Motor neuron (in vitro differentiated cells): ENCODE results near the gene FBXO3. TPM values are rescaled to one million over a fixed set of nuclear protein-coding genes. Genes with fewer than 3 reads are reported as not detected.

Experiments used
- ATAC-seq, 8 experiments: fragments of 200-7000 bp; cut with Tn5 transposase; replicated peaks in 6 of 8; 2 replicates each; pipeline ENCODE4 v1.8.0; 2021; ENCODE audit warnings: mild to moderate bottlenecking in 8 of 8, moderate library complexity in 8 of 8
- H3K27ac ChIP-seq, 2 donors: fragments of 250-450 bp; sonication (Bioruptor Pico); 2 replicates each; pipeline ENCODE4 v1.9.0; 2021; ENCODE audit warnings: antibody characterized with exemption in 2 of 2, mild to moderate bottlenecking in 2 of 2, moderate library complexity in 1 of 2
- H3K4me1 ChIP-seq, 2 donors: fragments of 250-450 bp; sonication (Bioruptor Pico); replicated peaks in 1 of 2; 2 replicates each; pipeline ENCODE4 v1.6.1; 2021; ENCODE audit warnings: antibody characterized with exemption in 2 of 2, mild to moderate bottlenecking in 2 of 2, moderate library complexity in 1 of 2
- H3K4me3 ChIP-seq, 5 donors: fragments of 250-450 bp; sonication (Bioruptor Pico); 2 replicates each; pipeline ENCODE4 v1.9.0; 2021; ENCODE audit warnings: antibody characterized with exemption in 5 of 5, mild to moderate bottlenecking in 5 of 5, moderate library complexity in 4 of 5
- WGBS, 10 experiments: fragments of 450-650 bp; shearing (Covaris generic); methylation state at CpG; one replicate each; pipeline ENCODE4 v1.0.0; 2022; 5-methylcytosine and 5-hydroxymethylcytosine counted together
- in situ Hi-C, 9 experiments: fragments of 400-800 bp; cut with MboI; loops; one replicate each; pipeline ENCODE4 v1.15.0; 2021; ENCODE audit warnings: low sequenced_read_pairs in 9 of 9, low pct_unique_long_range_greater_than_20kb in 2 of 9; ENCODE audit not compliant: unreplicated experiment in 9 of 9
- total RNA-seq, 8 experiments: library from RNA; unstranded; fragments of 300-600 nt; gene quantifications; 2 replicates each; pipeline versions ENCODE4 v1.2.3 to v1.2.4, GENCODE V29; 2022

FBXO3 gene
- total RNA-seq, 8 experiments from 2014 or later, result 21.0 to 46.4 (median 28.3) TPM

DNA sequence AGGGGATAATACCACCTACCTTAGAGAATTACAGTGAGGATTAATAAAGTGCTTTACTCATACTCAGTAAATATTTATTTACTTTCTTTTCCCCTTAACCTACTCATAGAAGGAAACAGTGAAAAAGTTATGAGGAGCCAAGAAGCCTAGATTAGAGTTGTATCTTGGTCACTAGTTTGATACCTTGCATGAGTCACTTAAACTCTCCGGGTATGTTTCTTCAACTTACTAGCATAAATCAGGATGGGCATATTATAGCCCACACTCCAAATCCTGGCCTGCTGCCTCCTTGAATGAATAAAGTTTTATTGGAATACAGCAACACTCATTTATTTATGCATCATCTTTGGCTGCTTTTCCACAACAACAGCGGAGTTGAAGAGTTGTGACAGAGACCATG lies 8.2 kb downstream of the FBXO3 start:
- ATAC-seq, result no peak
- H3K4me3 ChIP-seq, result no peak overlapping the region
- no peaks in the 10 kb centered on the region for H3K4me1 ChIP-seq
- WGBS, 10 experiments, result 50 to 100% (median 88%) methylated on average over 1 to 2 of the region's 2 CpGs; no CpG with 5 or more reads in 1 of the 10 experiments
- no peak overlapping the region for H3K27ac ChIP-seq
- in situ Hi-C loops, result no loop called here

DNA sequence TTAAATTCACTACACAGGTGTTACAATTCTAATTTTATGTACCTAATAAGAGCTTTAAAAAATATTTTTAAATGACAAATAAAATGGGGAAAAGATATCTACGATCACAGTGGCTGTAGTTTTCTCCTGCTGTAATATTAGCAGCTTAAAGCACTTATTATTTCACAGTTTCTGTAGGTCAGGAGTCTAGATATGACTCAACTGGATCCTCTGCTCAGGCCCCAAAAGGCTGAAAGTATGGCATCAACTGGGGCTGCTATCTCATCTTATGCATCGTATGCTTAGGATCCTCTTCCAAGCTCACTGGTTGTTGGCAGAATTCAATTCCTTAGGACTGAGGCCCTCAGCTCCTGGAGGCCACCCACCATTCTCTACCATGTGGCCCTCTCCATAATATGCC lies 12.8 kb downstream of the FBXO3 start:
- H3K27ac ChIP-seq, result no peak overlapping the region
- 78 to 100% (median 92%) methylated on average over 1 to 2 of the region's 2 CpGs; no CpG with 5 or more reads in 1 of the 10 experiments for WGBS, 10 experiments
- no peak overlapping the region for H3K4me3 ChIP-seq
- no peaks in the 10 kb centered on the region for H3K4me1 ChIP-seq
- in situ Hi-C loops, result no loop called here
- no peak for ATAC-seq

DNA sequence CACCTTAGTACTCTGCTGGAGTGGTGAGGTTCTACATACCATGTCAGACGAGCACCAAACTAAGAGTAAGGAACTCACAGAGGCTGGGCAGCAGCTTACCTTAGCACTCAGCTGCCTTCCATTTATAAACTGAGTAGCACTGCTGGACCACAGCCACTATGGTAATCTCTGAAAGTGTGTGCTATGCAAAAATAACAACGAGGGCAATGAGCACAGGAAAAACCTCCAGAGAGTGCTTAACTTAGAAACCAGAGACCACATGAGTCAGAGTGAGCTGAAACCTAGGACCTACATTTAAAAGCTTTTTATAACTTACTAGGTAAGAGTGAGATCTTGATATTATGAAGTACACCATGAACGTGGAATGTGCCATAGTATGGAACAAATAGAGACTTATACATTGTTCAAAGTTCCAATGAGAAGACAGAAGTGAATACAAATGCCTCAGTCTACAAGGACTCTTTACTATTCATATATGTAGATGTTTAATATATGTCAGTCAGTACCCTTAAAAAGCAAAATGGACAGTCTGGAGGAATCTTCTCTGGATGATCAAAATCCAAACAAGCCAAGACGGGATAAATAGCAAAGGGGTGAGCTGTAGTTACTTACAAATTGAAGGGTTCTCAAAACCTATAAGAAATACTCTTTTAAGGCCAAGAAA lies 20.9 kb downstream of the FBXO3 start:
- no peaks in the 10 kb centered on the region for H3K4me1 ChIP-seq
- H3K4me3 ChIP-seq, result no peak overlapping the region
- peak in 3 of 8 experiments; percentile 88 to 97 (median 94) for ATAC-seq
- 0 to 100% (median 48%) methylated on average over 1 to 4 of the region's 4 CpGs; no CpG with 5 or more reads in 2 of the 10 experiments for WGBS, 10 experiments
- in situ Hi-C loops, result no loop called here
- H3K27ac ChIP-seq, result no peak overlapping the region

DNA sequence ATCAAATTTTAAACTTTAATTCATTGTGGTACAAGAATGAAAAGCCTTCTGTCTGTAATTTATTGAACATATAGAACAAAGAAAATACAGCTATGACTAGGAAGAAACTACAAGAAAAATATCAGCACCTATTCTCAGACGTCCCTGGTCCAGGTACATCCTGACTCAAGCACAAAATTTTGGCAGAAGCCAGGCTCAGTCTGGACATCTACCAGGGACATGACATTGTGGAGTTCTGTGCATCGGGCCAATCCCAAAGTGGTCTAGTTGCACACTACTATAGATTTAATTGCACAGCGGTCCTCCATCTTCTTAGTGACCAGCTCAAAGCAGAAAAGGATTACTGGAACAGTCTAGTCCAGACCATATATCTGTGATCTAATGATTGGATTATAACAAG lies 22.4 kb downstream of the FBXO3 start:
- Histone ChIP-seq H3K27ac (no peak overlapping the region), H3K4me1 (no peaks in the 10 kb centered on the region), H3K4me3 (no peak overlapping the region)
- 40 to 100% (median 92%) methylated on average over 1 to 3 of the region's 3 CpGs; no CpG with 5 or more reads in 2 of the 10 experiments for WGBS, 10 experiments
- in situ Hi-C loops, result no loop called here
- no peak for ATAC-seq

DNA sequence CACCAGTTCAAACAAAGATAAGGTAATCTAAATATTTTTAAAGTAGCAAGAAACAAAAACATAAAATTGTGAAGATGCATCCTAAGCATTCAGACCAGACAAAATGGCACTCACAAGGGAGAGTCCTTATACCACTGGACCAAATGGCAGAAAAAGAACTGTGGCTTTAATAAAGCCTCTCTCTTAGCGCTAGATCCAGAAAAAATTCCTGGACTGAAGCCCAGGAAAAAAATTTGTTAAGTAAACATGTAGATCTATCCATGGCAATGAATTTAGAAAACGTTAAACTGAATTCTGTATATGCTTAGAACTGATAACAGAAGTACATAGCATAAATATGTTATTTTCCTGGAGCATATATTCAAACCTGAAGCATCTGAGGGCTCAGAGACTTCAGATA lies 26.3 kb downstream of the FBXO3 start:
- no peak overlapping the region for H3K4me3 ChIP-seq
- peak in 1 of 8 experiments; percentile 91 for ATAC-seq
- WGBS, 10 experiments, result 0 to 100% (median 56%) methylated on average over 1 to 2 of the region's 2 CpGs; no CpG with 5 or more reads in 2 of the 10 experiments
- H3K4me1 ChIP-seq, result no peaks in the 10 kb centered on the region
- in situ Hi-C loops, result no loop called here
- no peak overlapping the region for H3K27ac ChIP-seq

DNA sequence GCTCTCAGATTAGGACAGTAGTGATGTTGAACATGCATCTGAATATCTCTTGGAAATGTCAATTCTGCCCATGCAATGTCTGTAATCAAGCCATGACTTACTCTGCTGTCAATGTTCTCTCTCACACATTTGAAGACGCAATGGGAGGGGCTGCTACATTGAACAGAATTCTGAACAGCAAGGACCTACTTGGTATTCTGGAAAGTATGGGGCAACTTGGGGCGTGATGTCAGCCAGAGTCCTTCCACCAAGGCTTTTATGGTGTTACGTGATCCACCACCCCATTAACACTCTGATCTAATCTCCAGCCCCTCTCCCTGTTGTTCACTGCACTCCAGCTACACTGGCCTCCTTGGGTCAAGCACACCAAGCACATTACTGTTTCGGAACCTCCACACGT lies 31.0 kb downstream of the FBXO3 start:
- ATAC-seq, result no peak
- H3K4me1 ChIP-seq, result no peaks in the 10 kb centered on the region
- WGBS, 10 experiments, result 80 to 100% (median 89%) methylated on average over 1 to 5 of the region's 5 CpGs; no CpG with 5 or more reads in 3 of the 10 experiments
- H3K27ac ChIP-seq, result no peak overlapping the region
- in situ Hi-C loops, result no loop called here
- no peak overlapping the region for H3K4me3 ChIP-seq

DNA sequence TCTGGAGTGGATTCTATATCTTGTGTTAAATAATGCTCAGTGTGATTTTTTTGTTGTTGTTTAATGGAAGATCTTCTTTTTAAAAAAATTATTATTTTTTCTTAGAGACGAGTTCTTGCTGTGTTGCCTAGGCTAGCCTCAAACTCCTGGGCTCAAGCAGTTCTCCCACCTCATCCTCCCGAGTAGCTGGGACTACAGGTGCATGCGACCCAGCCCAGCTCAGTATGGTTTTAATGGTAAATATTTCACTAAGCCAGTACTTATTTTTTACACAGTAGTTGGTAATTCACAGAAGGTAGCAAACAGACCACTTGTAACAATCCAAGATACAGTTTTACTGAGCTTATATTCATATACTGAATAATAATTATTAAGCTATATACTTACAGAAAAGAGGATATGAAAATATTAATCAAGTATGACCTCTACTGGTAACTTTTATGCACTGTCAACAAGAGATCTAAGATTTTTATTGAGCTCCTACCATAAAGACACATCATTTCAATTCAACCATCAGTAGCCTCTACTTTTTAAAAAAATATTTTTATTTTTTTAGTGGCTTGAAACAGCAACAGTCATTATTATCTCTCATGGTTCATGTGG lies 32.0 kb downstream of the FBXO3 start:
- in situ Hi-C loops, result no loop called here
- no peak overlapping the region for H3K27ac ChIP-seq
- peak in 3 of 8 experiments; percentile 46 to 50 (median 49) for ATAC-seq

DNA sequence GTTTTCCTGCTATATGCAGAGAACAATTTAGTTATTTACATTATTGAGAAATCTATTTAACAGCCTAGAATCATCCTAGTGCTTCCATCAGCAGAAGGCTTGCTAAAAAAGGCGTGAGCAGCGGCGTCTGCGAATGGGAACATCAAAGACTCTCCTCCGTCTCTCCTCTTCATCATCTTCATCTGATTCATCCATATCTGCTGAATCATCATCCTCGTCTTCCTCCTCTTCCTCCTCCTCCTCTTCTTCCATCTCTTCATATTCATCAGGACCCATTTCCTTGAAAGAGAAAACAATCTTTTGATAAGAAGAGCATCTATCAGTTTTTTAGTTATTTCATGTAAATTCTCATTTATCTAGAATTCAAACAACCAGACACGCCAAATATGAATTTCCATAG lies 32.5 kb downstream of the FBXO3 start:
- WGBS, 10 experiments, result 25 to 100% (median 88%) methylated on average over 2 to 7 of the region's 7 CpGs
- Histone ChIP-seq H3K27ac (no peak overlapping the region), H3K4me3 (no peak overlapping the region), H3K4me1 (peaks cover 0 to under 1% of the 10 kb centered on the region in 2 donors)
- in situ Hi-C loops, result no loop called here
- no peak for ATAC-seq

More for the DNA sequence above, 32.0 kb downstream of the FBXO3 start:
- H3K4me1 ChIP-seq, result no peaks in the 10 kb centered on the region
- H3K4me3 ChIP-seq, result no peak overlapping the region
- WGBS, 10 experiments, result 0 to 100% (median 80%) methylated on average over 1 to 3 of the region's 3 CpGs; no CpG with 5 or more reads in 3 of the 10 experiments

DNA sequence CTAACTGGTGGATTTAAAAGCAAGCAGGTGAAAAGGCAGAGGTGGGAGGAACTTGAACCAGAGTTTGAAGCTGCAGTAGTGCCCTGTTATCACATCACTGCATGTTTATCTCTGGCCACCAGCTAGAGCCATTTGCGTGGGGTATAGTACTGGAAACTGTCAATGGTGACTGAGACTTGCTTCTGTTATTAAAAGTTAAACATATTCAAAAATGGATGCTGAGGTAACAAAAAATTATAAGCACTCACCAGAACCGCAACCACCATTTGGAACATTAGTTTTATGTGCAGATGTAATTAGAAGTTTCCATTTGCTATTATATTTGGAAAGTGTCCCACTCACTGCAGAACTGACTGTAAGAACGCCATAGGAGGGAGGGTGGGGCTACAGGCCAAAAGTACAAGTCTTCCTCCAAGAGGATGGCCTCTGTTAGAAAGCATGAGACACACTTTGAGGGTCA lies 36.9 kb downstream of the FBXO3 start:
- Histone ChIP-seq H3K4me1 (peaks cover 10 to 20% of the 10 kb centered on the region in 2 donors), H3K4me3 (no peak overlapping the region), H3K27ac (no peak overlapping the region)
- in situ Hi-C loops, result no loop called here
- ATAC-seq, result no peak
- 0 to 100% (median 90%) methylated on average over 1 to 3 of the region's 3 CpGs for WGBS, 10 experiments

DNA sequence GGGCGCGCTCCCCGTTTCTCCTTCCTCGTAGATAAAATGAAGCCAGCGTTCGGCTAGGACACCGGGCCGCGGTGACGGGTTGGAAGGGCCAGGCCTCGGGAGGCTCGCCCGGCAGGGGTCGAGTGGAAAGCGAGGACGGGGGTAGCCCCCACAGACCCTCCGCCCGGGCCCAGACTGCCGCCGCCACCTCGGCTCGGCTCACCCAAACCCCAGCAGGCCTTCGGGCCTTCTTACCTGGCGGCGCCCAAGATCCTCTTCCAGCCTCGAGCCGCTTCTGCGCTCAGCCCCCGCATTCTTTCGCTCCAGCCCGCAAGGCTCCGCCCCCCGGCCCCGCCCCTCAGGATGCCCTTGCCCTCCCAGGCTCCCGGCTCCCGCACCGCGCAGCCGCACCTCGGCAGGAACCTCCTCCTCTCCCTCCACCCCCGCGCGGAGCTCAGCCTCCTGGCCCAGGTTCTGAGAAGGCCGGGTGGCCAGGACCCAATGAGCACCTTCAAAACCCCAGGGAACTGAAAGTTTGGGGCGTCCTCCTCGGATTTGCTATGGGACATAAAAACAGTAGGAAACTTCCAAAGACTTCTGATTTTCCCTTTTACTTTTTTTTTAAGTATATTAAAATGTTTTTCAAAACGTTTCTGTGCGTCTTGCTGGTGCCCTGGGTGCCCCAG lies 38.0 kb downstream of the FBXO3 start, which contains the start of gene CD59:
CD59 (minus strand) TSS at position 276 of the 665 bp plus-strand sequence. CDS start 13,978 bp downstream, outside the sequence.
- in situ Hi-C loops, result no loop called here
- Histone ChIP-seq H3K4me1 (peaks cover 10 to 20% of the 10 kb centered on the region in 2 donors), H3K4me3 (peak within 1 kb of the TSS; percentile 62 to 88 (median 70)), H3K27ac (no peak within 1 kb of the TSS)
- peak; percentile 71 to 96 (median 94) for ATAC-seq
- 0 to 80% (median 1%) methylated on average over 1 to 13 of the region's 48 CpGs; no CpG with 5 or more reads in 4 of the 10 experiments for WGBS, 10 experiments

DNA sequence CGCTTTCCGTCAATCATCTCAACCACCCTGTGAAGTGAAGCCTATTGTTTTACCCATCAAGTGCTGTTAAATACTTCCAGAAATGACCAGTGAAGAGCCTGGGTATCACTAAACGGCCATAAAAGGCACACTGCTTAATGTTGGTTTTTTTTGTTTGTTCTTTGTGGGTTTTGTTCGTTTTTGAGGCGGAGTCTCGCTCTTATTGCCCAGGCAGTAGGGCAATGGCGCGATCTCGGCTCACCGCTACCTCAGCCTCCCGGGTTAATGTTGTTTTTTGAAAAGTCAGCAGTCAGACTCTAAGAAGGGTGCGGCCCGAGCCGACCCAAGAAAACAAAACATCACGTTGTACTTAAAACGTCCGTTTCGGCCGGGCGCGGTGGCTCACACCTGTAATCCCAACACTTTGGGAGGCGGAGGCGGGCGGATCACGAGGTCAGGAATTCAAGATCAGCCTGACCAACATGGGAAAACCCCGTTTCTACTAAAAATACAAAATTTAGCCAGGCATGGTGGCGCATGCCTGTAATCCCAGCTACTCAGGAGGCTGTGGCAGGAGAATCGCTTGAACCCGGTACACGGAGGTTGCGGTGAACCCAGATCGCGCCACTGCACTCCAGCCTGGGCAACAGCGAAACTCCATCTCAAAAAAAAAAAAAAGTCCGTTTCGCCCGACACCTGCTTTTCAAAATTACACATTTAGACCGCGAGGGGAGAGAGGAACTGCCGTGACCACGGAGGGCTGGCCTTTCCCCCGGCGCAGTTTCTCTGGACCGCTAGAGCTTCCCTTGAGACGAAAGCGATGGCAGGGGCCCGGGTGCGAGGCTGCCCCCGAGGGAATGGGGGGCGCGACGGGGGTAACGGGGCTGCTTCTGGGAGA lies 38.8 kb downstream of the FBXO3 start:
- in situ Hi-C loops, result no loop called here
- H3K4me1 ChIP-seq, result peaks cover 10 to 20% of the 10 kb centered on the region in 2 donors
- no peak overlapping the region for H3K27ac ChIP-seq
- H3K4me3 ChIP-seq, result peak overlapping the region; percentile 62 to 88 (median 70)
- 0 to 8% (median 2%) methylated on average over 2 to 28 of the region's 53 CpGs; no CpG with 5 or more reads in 1 of the 10 experiments for WGBS, 10 experiments
- peak; percentile 8 to 65 (median 56) for ATAC-seq

DNA sequence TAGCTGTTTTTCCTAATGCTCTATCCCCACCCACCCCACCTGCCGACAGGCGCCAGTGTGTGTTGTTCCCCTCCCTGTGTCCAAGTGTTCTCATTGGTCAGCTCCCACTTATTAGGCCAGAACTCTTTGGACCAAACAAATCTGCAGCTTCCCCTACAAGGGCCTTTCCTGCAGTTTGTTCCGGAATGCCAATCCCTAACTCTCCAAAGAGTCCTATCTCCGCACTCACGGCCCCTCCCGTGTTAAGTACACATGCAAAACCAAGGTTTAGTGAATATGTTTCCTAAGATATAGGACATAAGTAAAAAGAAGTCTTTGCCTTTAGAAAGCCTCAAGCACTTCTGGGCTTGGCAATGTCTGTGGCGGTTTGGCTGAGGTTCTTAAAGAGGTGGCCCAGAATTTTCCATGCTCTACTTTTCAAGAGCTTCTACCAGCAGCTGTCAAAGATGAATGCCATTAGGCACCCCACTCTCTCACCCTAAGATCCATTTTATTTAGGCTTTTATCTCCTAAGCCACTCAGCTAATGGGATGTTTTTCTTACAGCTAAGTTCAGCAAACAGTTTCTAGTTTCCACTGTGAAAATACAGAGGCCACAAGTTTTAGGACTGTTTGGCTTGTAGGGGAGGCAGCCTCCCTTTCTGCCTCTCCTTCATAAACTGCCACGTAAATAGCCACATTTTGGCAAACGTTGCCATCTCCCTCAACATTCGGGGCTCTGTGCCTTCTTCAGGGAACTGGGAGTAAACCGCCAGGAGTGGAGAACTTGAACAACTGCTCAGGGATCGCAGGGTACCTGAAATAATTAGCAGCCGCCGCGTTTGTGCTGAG lies 39.7 kb downstream of the FBXO3 start:
- Histone ChIP-seq H3K27ac (no peak overlapping the region), H3K4me3 (peak overlapping the region; percentile 62 to 88 (median 70)), H3K4me1 (peaks cover 10 to 20% of the 10 kb centered on the region in 2 donors)
- 2 to 93% (median 40%) methylated on average over 2 to 11 of the region's 15 CpGs for WGBS, 10 experiments
- peak in 1 of 8 experiments; percentile 3 for ATAC-seq
- in situ Hi-C loops, result no loop called here
